Thyroid gland (tissue), 4 donors: ENCODE measurements around the gene RAB6B. TPM values are rescaled to one million over a fixed set of nuclear protein-coding genes. Genes with fewer than 3 reads are reported as not detected.

Experiments
- DNase-seq, 2 donors: peaks; one replicate each; pipeline ENCODE4 v3.0.0-alpha.2; 2019
- H3K27ac ChIP-seq, 3 donors: fragments of 200-600 bp; sonication (generic); 1 replicate in 2 of 3; 2 replicates in 1 of 3; pipeline ENCODE4 v1.5.1; 2016 to 2019; ENCODE audit warnings: mild to moderate bottlenecking in 1 of 3, moderate library complexity in 1 of 3
- H3K27me3 ChIP-seq: fragments of 200-600 bp; sonication (generic); one replicate; pipeline ENCODE4 v1.5.1; 2019
- H3K36me3 ChIP-seq, 2 donors: fragments of 200-600 bp; sonication (generic); one replicate each; pipeline ENCODE4 v1.5.1; 2016 to 2019
- H3K4me1 ChIP-seq, 2 donors: fragments of 200-600 bp; sonication (generic); one replicate each; pipeline ENCODE4 v1.5.1; 2017 to 2019
- H3K4me3 ChIP-seq, 3 donors: fragments of 200-600 bp; sonication (generic); replicated peaks in 1 of 3; 1 replicate in 2 of 3; 2 replicates in 1 of 3; pipeline ENCODE4 v1.5.1; 2016; ENCODE audit warnings: mild to moderate bottlenecking in 1 of 3
- H3K9me3 ChIP-seq: fragments of 200-600 bp; sonication (generic); one replicate; pipeline ENCODE4 v1.5.1; 2017
- POLR2A ChIP-seq, 2 donors: fragments of 450-650 bp; IDR thresholded peaks; one replicate each; pipeline ENCODE4 v1.6.1; 2017; ENCODE audit warnings: antibody characterized with exemption in 2 of 2, mild to moderate bottlenecking in 2 of 2, moderate library complexity in 1 of 2
- WGBS, 2 donors: methylation state at CpG; one replicate each; pipeline ENCODE4 v1.1.5; 2017; 5-methylcytosine and 5-hydroxymethylcytosine counted together
- intact Hi-C: fragments of 100-400 bp; cut with DNase I; formaldehyde crosslinking; loops from one replicate; pipeline ENCODE4 v1.15.1; 2023
- total RNA-seq, 4 donors: library from RNA; depleted of rRNA; stranded (reverse); fragments of >200 nt; gene quantifications; one replicate each; pipeline ENCODE4 v1.2.3, GENCODE V29; 2016
- TF ChIP-seq, protein P1 (sequence below), 6 experiments: fragments of 200-600 bp in 3 of 6; fragments of 450-650 bp in 3 of 6; sonication (generic) in 3 of 6; IDR thresholded peaks; one replicate each; pipeline ENCODE4 v1.5.1; 2016 to 2019; ENCODE audit warnings: antibody characterized with exemption in 6 of 6, mild to moderate bottlenecking in 2 of 6, inconsistent platforms in 1 of 6, moderate library complexity in 1 of 6

The RAB6B gene
- total RNA-seq, 4 donors from 2014 or later: 4.4 to 6.2 (median 5.6) TPM

- TF ChIP-seq, protein P1, sequence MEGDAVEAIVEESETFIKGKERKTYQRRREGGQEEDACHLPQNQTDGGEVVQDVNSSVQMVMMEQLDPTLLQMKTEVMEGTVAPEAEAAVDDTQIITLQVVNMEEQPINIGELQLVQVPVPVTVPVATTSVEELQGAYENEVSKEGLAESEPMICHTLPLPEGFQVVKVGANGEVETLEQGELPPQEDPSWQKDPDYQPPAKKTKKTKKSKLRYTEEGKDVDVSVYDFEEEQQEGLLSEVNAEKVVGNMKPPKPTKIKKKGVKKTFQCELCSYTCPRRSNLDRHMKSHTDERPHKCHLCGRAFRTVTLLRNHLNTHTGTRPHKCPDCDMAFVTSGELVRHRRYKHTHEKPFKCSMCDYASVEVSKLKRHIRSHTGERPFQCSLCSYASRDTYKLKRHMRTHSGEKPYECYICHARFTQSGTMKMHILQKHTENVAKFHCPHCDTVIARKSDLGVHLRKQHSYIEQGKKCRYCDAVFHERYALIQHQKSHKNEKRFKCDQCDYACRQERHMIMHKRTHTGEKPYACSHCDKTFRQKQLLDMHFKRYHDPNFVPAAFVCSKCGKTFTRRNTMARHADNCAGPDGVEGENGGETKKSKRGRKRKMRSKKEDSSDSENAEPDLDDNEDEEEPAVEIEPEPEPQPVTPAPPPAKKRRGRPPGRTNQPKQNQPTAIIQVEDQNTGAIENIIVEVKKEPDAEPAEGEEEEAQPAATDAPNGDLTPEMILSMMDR (IDR thresholded peaks at IDR 0.05): no peak
- TF ChIP-seq POLR2A (IDR thresholded peaks at IDR 0.05): no peak
- no peaks in the 10 kb centered on the region for H3K27me3 ChIP-seq
- H3K36me3 ChIP-seq: no peaks in the 10 kb centered on the region
- DNase-seq: no peak
- no peak overlapping the region for H3K4me3 ChIP-seq
- no peak overlapping the region for H3K27ac ChIP-seq
- intact Hi-C loops: no loop called here
- 70% methylated on average over 8 of the region's 8 CpGs for WGBS, 2 donors
- H3K9me3 ChIP-seq: no peaks in the 10 kb centered on the region
- H3K4me1 ChIP-seq: no peaks in the 10 kb centered on the region
Measured at GRCh38 chr3:133777807-133778568, 117.7 kb downstream of the RAB6B start.

DNA sequence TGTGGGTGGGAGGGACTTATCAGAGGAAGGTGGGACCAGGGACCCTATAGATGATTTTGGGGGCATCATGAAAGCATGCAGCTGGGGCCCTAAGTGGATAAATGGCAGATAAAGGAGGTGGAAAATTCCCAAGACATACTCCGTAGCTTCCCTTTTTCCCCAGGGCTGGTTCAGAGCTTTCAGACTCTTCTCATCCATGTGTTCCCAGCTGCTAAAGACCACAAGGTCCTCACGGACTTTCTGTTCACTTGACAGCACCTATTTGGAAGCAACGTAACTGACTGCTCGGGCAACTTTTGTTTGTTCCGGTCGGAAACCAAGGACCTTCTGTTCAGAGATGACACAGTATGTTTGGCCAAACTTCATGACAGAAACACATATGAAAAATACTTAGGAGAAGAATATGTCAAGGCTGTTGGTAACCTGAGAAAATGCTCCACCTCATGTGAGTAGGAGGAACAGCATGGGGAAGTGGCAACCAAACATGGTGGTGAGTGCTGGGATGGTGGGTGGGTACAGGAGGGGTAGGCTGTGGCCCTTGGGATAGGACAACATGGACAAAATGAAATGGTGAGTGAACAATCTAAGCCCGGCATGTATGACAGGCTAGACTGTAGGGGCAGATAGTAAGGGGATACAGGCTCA, 118.8 kb downstream of the RAB6B start:
- 89 to 94% methylated on average over 7 of the region's 7 CpGs for WGBS, 2 donors
- no peak for DNase-seq
- intact Hi-C loops: no loop called here
- Histone ChIP-seq H3K4me3 (no peak overlapping the region), H3K4me1 (no peaks in the 10 kb centered on the region), H3K9me3 (no peaks in the 10 kb centered on the region), H3K27ac (no peak overlapping the region), H3K27me3 (no peaks in the 10 kb centered on the region), H3K36me3 (no peaks in the 10 kb centered on the region)
- TF ChIP-seq, protein P1 (IDR thresholded peaks at IDR 0.05): no peak
- no peak for TF ChIP-seq POLR2A (IDR thresholded peaks at IDR 0.05)

DNA sequence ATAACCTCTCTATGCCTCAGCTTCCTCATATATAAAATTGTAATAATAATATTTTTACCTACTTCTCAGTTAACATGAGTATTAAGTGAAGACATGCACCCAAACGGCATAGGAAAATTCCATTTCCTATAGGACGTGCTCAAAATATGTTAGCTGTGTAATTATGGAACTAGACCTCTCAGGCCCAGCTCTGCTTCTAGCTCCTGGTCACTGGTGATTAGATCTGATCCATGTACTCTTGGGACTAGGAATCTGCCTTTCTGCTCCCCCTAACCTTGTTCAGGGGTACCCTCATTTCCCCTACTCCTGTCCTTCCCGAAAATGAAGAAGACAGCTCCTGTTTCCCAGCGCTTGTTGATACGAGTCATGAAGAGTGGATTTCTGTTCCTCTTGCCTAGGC, 119.8 kb downstream of the RAB6B start:
- Histone ChIP-seq H3K4me3 (no peak overlapping the region), H3K36me3 (no peaks in the 10 kb centered on the region), H3K27me3 (no peaks in the 10 kb centered on the region), H3K4me1 (no peaks in the 10 kb centered on the region), H3K9me3 (no peaks in the 10 kb centered on the region), H3K27ac (no peak overlapping the region)
- 94 to 97% methylated on average over 5 of the region's 5 CpGs for WGBS, 2 donors
- no peak for DNase-seq
- TF ChIP-seq POLR2A (IDR thresholded peaks at IDR 0.05): no peak
- TF ChIP-seq, protein P1 (IDR thresholded peaks at IDR 0.05): no peak
- intact Hi-C loops: no loop called here

DNA sequence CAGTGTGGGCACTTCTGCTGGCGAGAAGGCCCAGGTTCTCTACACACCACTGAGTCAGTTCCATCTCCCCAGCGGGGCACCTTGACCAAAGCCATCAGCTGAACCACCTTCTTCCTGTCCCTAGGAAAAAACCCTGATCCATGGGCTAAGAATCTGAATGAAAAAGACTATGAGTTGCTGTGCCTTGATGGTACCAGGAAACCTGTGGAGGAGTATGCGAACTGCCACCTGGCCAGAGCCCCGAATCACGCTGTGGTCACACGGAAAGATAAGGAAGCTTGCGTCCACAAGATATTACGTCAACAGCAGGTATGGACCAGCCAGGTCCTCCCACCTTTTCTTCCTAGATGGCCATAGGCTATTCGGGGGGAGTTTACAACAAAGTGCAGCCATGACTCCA, 120.4 kb downstream of the RAB6B start:
- H3K4me1 ChIP-seq: no peaks in the 10 kb centered on the region
- H3K9me3 ChIP-seq: no peaks in the 10 kb centered on the region
- H3K36me3 ChIP-seq: no peaks in the 10 kb centered on the region
- H3K27me3 ChIP-seq: no peaks in the 10 kb centered on the region
- DNase-seq: no peak
- 91 to 98% methylated on average over 9 of the region's 9 CpGs for WGBS, 2 donors
- no peak for TF ChIP-seq POLR2A (IDR thresholded peaks at IDR 0.05)
- TF ChIP-seq, protein P1 (IDR thresholded peaks at IDR 0.05): no peak
- H3K27ac ChIP-seq: no peak overlapping the region
- intact Hi-C loops: no loop called here
- no peak overlapping the region for H3K4me3 ChIP-seq

Other genes starting within 250 kb of the RAB6B start
- gene TOPBP1, start 233.9 kb downstream of the RAB6B start, total RNA-seq: 10 to 100 TPM; 25.5 to 46.7 (median 29.4) TPM
- gene TF, start 149.5 kb downstream of the RAB6B start, total RNA-seq: 1 to 10 TPM in 3 of 4 donors, under 1 TPM in 1; 0.15 to 4.2 (median 1.2) TPM
- gene SRPRB, start 90.1 kb downstream of the RAB6B start, total RNA-seq: 10 to 100 TPM; 26.9 to 55.9 (median 45.2) TPM
- gene SLCO2A1, start 134.0 kb upstream of the RAB6B start, total RNA-seq: 10 to 100 TPM; 26.0 to 76.6 (median 41.0) TPM